HepG2 (cell line): ENCODE measurements around the gene IRX3.

ENCODE experiments used
- ATF2 ChIP-seq: sonication (generic); formaldehyde crosslinking; IDR thresholded peaks from 2 replicates; pipeline ENCODE4 v1.4.0; 2020; ENCODE audit warnings: missing genetic modification reagents
- CTCF ChIP-seq: sonication (generic); formaldehyde crosslinking; IDR thresholded peaks from 2 replicates; pipeline ENCODE4 v1.5.0; 2020; ENCODE audit warnings: mild to moderate bottlenecking, missing genetic modification reagents, moderate library complexity
- EHMT2 ChIP-seq: fragments of 200-600 bp; sonication (generic); IDR thresholded peaks from 2 replicates; pipeline ENCODE4 v1.7.0; 2017; ENCODE audit warnings: antibody characterized with exemption, low read depth, low read length, borderline replicate concordance
- MEF2D ChIP-seq: sonication (generic); formaldehyde crosslinking; IDR thresholded peaks from 2 replicates; pipeline ENCODE4 v1.5.1; 2020; ENCODE audit warnings: mild to moderate bottlenecking, missing genetic modification reagents
- PAX8 ChIP-seq: sonication (generic); formaldehyde crosslinking; IDR thresholded peaks from 2 replicates; pipeline ENCODE4 v1.8.0; 2022; ENCODE audit warnings: mild to moderate bottlenecking, missing genetic modification reagents, borderline replicate concordance
- POLR2A ChIP-seq, 2 experiments: IDR thresholded peaks; 2 replicates each; pipeline ENCODE4 v1.6.1; 2011; ENCODE audit warnings: low read depth in 2 of 2, low read length in 2 of 2, mild to moderate bottlenecking in 1 of 2, moderate library complexity in 1 of 2; ENCODE audit not compliant: insufficient read depth in 1 of 2
- RBAK ChIP-seq: sonication (generic); formaldehyde crosslinking; IDR thresholded peaks from 2 replicates; pipeline ENCODE4 v1.5.1; 2020; ENCODE audit warnings: mild to moderate bottlenecking, missing genetic modification reagents
- RFX5 ChIP-seq: IDR thresholded peaks from 2 replicates; pipeline ENCODE4 v1.6.1; 2011; ENCODE audit warnings: low read depth, low read length, improper control_type of control experiment
- ZNF10 ChIP-seq: sonication (generic); formaldehyde crosslinking; IDR thresholded peaks from 2 replicates; pipeline ENCODE4 v1.4.0; 2020; ENCODE audit warnings: mild to moderate bottlenecking, low read depth, missing genetic modification reagents, borderline replicate concordance

GRCh38 chr16:54236773-54237172, 49.8 kb downstream of the IRX3 start:
- TF ChIP-seq EHMT2 (no peak), CTCF (CRISPR knock-in tag) (no peak), ZNF10 (CRISPR knock-in tag) (no peak), MEF2D (CRISPR knock-in tag) (no peak), RFX5 (no peak), RBAK (CRISPR knock-in tag) (no peak), POLR2A (IDR thresholded peaks at IDR 0.05; ENCODE audit: insufficient read depth in 1 of 2, low read depth in 2 of 2, low read length in 2 of 2) (no peak), ATF2 (CRISPR knock-in tag) (no peak), PAX8 (CRISPR knock-in tag) (no peak)
